Measurements from ENCODE around the gene TCAIM.
"Not testable (repeated sequence)": the region's sequence is repeated elsewhere in the genome, so short reads cannot be mapped to it uniquely, and the experiment has no call there.

DNA sequence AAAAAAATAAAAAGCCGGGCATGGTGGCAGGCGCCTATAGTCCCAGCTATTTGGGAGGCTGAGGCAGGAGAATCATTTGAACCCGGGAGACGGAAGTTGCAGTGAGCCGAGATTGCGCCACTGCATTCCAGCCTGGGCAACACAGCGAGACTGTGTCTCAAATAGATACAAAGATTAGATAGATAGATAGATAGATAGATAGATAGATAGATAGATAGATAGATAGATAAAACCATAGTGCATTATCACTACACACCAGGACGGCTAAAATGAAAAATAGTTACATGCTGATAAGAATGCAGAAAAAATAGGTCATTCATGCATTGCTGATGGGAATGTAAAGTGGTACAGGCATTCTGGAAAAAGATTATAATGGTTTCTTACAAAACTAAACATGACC lies 59.7 kb downstream of the TCAIM start:
- not testable (repeated sequence) for TF ChIP-seq POLR2A (IDR thresholded peaks at IDR 0.05)
- TF ChIP-seq, protein P1, sequence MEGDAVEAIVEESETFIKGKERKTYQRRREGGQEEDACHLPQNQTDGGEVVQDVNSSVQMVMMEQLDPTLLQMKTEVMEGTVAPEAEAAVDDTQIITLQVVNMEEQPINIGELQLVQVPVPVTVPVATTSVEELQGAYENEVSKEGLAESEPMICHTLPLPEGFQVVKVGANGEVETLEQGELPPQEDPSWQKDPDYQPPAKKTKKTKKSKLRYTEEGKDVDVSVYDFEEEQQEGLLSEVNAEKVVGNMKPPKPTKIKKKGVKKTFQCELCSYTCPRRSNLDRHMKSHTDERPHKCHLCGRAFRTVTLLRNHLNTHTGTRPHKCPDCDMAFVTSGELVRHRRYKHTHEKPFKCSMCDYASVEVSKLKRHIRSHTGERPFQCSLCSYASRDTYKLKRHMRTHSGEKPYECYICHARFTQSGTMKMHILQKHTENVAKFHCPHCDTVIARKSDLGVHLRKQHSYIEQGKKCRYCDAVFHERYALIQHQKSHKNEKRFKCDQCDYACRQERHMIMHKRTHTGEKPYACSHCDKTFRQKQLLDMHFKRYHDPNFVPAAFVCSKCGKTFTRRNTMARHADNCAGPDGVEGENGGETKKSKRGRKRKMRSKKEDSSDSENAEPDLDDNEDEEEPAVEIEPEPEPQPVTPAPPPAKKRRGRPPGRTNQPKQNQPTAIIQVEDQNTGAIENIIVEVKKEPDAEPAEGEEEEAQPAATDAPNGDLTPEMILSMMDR (IDR thresholded peaks at IDR 0.05), result not testable (repeated sequence)

All from testis (tissue), 2 donors.